ENCODE measurements around the gene PARVB.

PARVB gene

DNA sequence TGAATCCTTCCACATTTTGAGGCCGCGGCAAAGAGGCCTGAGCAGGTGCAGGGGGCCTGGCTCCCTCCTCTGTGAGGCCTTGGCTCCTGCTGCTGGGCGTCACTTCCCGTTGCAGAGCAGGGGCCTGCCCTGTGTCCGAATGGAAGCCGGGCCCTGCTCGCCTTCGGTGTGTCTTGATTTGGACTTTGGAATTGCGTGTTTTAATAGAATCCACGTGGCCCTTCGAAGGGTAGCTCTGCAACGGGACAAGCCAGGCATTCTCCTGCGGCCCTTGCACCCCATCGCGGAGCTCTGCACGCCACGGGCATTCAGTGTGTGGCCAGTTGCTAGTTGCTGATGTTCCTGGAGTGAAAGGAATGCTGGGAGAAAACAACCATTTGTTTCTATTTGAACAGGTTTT is 43.1 kb upstream of the PARVB start:
- intact Hi-C loops (cut with DNase I; ENCODE audit: low total_unique reads), result no loop called here
- Histone ChIP-seq H3K4me1 (no peaks in the 10 kb centered on the region), H3K27ac (no peak overlapping the region), H3K9me3 (no peaks in the 10 kb centered on the region), H3K36me3 (peaks cover 64 to 97% (median 91%) of the 10 kb centered on the region in 3 donors), H3K4me3 (no peak overlapping the region), H3K27me3 (no peaks in the 10 kb centered on the region)
- DNase-seq, result no peak
- TF ChIP-seq, protein P1, sequence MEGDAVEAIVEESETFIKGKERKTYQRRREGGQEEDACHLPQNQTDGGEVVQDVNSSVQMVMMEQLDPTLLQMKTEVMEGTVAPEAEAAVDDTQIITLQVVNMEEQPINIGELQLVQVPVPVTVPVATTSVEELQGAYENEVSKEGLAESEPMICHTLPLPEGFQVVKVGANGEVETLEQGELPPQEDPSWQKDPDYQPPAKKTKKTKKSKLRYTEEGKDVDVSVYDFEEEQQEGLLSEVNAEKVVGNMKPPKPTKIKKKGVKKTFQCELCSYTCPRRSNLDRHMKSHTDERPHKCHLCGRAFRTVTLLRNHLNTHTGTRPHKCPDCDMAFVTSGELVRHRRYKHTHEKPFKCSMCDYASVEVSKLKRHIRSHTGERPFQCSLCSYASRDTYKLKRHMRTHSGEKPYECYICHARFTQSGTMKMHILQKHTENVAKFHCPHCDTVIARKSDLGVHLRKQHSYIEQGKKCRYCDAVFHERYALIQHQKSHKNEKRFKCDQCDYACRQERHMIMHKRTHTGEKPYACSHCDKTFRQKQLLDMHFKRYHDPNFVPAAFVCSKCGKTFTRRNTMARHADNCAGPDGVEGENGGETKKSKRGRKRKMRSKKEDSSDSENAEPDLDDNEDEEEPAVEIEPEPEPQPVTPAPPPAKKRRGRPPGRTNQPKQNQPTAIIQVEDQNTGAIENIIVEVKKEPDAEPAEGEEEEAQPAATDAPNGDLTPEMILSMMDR (IDR thresholded peaks at IDR 0.05), result no peak

- Histone ChIP-seq H3K9me3 (no peaks in the 10 kb centered on the region), H3K4me3 (no peak overlapping the region), H3K27ac (no peak overlapping the region), H3K4me1 (no peaks in the 10 kb centered on the region), H3K36me3 (peaks cover 54 to 91% (median 85%) of the 10 kb centered on the region in 3 donors), H3K27me3 (no peaks in the 10 kb centered on the region)
- intact Hi-C loops (cut with DNase I; ENCODE audit: low total_unique reads), result no loop called here
- TF ChIP-seq, protein P1 (IDR thresholded peaks at IDR 0.05), result no peak
- no peak for DNase-seq
These were observed 40.3 kb upstream of the PARVB start for GRCh38 chr22:43983808-43984207.

GRCh38 chr22:43985532-43985931 is 38.6 kb upstream of the PARVB start:
- no peaks in the 10 kb centered on the region for H3K9me3 ChIP-seq
- TF ChIP-seq, protein P1 (IDR thresholded peaks at IDR 0.05), result no peak
- no peaks in the 10 kb centered on the region for H3K27me3 ChIP-seq
- DNase-seq, result no peak
- H3K27ac ChIP-seq, result no peak overlapping the region
- intact Hi-C loops (cut with DNase I; ENCODE audit: low total_unique reads), result no loop called here
- peaks cover 56 to 91% (median 83%) of the 10 kb centered on the region in 3 donors for H3K36me3 ChIP-seq
- no peaks in the 10 kb centered on the region for H3K4me1 ChIP-seq
- no peak overlapping the region for H3K4me3 ChIP-seq

GRCh38 chr22:43988116-43988820 is 35.8 kb upstream of the PARVB start:
- peaks cover 0 to 5% (median 0%) of the 10 kb centered on the region in 4 donors for H3K4me1 ChIP-seq
- H3K27me3 ChIP-seq, result no peaks in the 10 kb centered on the region
- intact Hi-C loops (cut with DNase I; ENCODE audit: low total_unique reads), result no loop called here
- no peaks in the 10 kb centered on the region for H3K9me3 ChIP-seq
- peaks cover 71 to 91% (median 82%) of the 10 kb centered on the region in 3 donors for H3K36me3 ChIP-seq
- no peak overlapping the region for H3K27ac ChIP-seq
- no peak overlapping the region for H3K4me3 ChIP-seq
- TF ChIP-seq, protein P1 (IDR thresholded peaks at IDR 0.05), result no peak
- DNase-seq, result peak in 1 of 2 donors; percentile 5

DNA sequence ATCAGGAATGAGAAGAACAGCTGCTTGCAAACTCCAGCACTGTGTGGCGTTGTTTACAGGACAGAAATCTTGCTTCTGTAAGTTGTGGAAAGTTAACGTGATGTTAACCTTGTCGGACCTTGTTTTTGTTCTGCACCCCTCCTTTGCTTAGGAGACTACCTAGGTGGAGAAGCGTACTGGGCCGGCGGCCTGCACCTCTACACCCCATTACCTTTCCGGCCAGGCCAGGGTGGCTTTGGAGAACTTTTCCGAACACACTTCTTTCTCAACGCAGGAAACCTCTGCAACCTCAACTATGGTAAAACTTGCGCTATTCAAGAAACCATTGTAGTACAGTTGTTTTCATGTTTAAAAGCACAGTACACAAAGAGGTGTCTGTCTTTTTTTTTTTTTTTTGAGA is 35.1 kb upstream of the PARVB start:
- H3K27me3 ChIP-seq, result no peaks in the 10 kb centered on the region
- intact Hi-C loops (cut with DNase I; ENCODE audit: low total_unique reads), result no loop called here
- DNase-seq, result peak in 1 of 2 donors; percentile 25
- no peak overlapping the region for H3K4me3 ChIP-seq
- no peak overlapping the region for H3K27ac ChIP-seq
- TF ChIP-seq, protein P1 (IDR thresholded peaks at IDR 0.05), result no peak
- peaks cover 64 to 88% (median 78%) of the 10 kb centered on the region in 3 donors for H3K36me3 ChIP-seq
- no peaks in the 10 kb centered on the region for H3K9me3 ChIP-seq
- peaks cover 0 to 6% (median 0%) of the 10 kb centered on the region in 4 donors for H3K4me1 ChIP-seq
